Osteocyte (in vitro differentiated cells): Measurements from ENCODE around the gene CDKN2B. TPM values are rescaled to one million over a fixed set of nuclear protein-coding genes. Genes with fewer than 3 reads are reported as not detected.

Experiments
- DNase-seq: peaks from one replicate; pipeline ENCODE4 v3.0.0; 2021; ENCODE audit warnings: mixed read lengths; ENCODE audit not compliant: unreplicated experiment; ENCODE audit errors: extremely low spot score
- H3K27ac Mint-ChIP-seq: one replicate; pipeline ENCODE4 v1.8.0; 2021; ENCODE audit warnings: mild to moderate bottlenecking, mixed read lengths; ENCODE audit not compliant: unreplicated experiment
- H3K27me3 Mint-ChIP-seq: one replicate; pipeline ENCODE4 v1.8.0; 2021; ENCODE audit warnings: mixed read lengths; ENCODE audit not compliant: unreplicated experiment
- H3K36me3 Mint-ChIP-seq: one replicate; pipeline ENCODE4 v1.8.0; 2021; ENCODE audit warnings: mixed read lengths; ENCODE audit not compliant: unreplicated experiment
- H3K4me1 Mint-ChIP-seq: one replicate; pipeline ENCODE4 v1.8.0; 2021; ENCODE audit warnings: mixed read lengths; ENCODE audit not compliant: unreplicated experiment
- H3K4me3 Mint-ChIP-seq: one replicate; pipeline ENCODE4 v1.8.0; 2021; ENCODE audit warnings: mild to moderate bottlenecking, moderate library complexity, mixed read lengths; ENCODE audit not compliant: unreplicated experiment
- H3K9me3 Mint-ChIP-seq: one replicate; pipeline ENCODE4 v1.8.0; 2021; ENCODE audit warnings: mixed read lengths; ENCODE audit not compliant: unreplicated experiment
- CTCF ChIP-seq: fragments of 200-600 bp; sonication (generic); IDR thresholded peaks from 2 replicates; pipeline ENCODE4 v1.5.0; 2021; ENCODE audit warnings: antibody characterized with exemption, mild to moderate bottlenecking, moderate library complexity
- total RNA-seq: library from RNA; stranded (reverse); gene quantifications from 2 replicates; pipeline ENCODE4 v1.2.1, GENCODE V29; 2021

The CDKN2B gene
- total RNA-seq, 1 donor from 2014 or later = 22.9 TPM

DNA sequence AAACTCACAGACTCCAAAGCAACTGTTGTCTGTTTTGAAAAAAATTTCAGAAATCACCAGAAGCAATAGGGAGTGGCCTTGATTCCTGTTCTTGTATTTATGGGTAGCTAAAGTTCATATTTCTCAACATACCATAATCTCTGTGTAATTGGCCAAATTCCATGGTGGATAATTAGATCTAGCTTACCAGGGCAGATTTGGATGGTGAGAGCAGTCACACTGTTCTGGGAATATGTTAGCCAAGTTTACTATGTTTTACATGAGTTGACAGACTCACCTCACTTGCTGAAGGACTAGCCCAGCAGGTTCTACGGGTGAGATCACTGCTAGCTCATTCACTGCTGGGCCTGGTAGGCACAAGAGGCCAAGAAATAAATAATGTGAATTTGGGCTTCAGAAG lies 32.7 kb upstream of the CDKN2B start:
- Mint-ChIP-seq H3K4me1 (peaks cover 30% of the 10 kb centered on the region), H3K4me3 (no peak overlapping the region), H3K36me3 (no peaks in the 10 kb centered on the region), H3K27me3 (no peaks in the 10 kb centered on the region), H3K9me3 (no peaks in the 10 kb centered on the region), H3K27ac (peak overlapping the region; percentile 77)
- DNase-seq = no peak
- TF ChIP-seq CTCF = no peak

DNA sequence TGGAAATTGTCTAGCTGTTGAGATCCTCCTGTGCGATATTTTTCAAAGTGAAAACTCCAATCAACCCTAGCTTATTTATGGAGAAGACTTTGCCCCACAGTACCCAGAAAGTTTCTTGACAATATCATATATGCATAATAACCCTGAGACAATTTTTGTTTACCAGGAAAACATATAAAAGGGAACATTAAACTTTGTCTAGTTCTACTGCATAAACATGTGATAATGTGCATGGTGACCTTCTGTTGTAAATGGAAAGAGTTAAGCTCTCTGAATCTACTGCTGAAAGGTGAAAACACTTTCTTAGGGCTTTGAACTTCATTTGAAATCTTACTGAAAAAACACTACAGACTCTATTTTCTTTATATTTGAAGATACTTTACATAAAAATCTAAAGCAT lies 32.2 kb upstream of the CDKN2B start:
- no peaks in the 10 kb centered on the region for H3K36me3 Mint-ChIP-seq
- H3K27ac Mint-ChIP-seq = peak overlapping the region; percentile 77
- H3K9me3 Mint-ChIP-seq = no peaks in the 10 kb centered on the region
- DNase-seq = no peak
- no peak overlapping the region for H3K4me3 Mint-ChIP-seq
- H3K27me3 Mint-ChIP-seq = no peaks in the 10 kb centered on the region
- peaks cover 30% of the 10 kb centered on the region for H3K4me1 Mint-ChIP-seq
- TF ChIP-seq CTCF = no peak

- TF ChIP-seq CTCF = no peak
- Mint-ChIP-seq H3K27me3 (no peaks in the 10 kb centered on the region), H3K9me3 (no peaks in the 10 kb centered on the region), H3K27ac (peak overlapping the region; percentile 77), H3K36me3 (no peaks in the 10 kb centered on the region), H3K4me3 (no peak overlapping the region), H3K4me1 (peaks cover 30% of the 10 kb centered on the region)
- no peak for DNase-seq
These were observed 31.7 kb upstream of the CDKN2B start for GRCh38 chr9:22040760-22041159.

DNA sequence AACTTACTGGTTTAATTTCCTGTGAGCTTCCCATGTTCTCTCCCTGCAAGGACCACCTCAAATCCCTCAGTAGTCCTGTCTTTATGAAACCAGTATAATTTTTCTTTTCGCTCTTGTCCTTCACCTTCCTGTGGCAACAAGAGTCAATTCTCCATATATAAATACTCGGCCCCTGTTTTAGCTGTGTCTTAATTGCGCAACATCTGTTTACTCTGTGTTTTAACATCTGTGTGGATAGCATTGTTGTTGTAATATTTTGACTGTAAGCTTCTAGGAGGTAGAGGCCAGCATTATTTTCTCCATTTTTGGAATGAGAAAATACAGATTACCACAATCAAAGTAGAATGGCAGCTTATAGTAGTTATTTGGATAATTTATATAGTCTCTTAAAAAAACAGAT lies 30.2 kb upstream of the CDKN2B start:
- H3K27ac Mint-ChIP-seq = no peak overlapping the region
- H3K9me3 Mint-ChIP-seq = no peaks in the 10 kb centered on the region
- peaks cover 25% of the 10 kb centered on the region for H3K4me1 Mint-ChIP-seq
- no peak overlapping the region for H3K4me3 Mint-ChIP-seq
- H3K36me3 Mint-ChIP-seq = peaks cover 2% of the 10 kb centered on the region
- no peaks in the 10 kb centered on the region for H3K27me3 Mint-ChIP-seq
- TF ChIP-seq CTCF = no peak
- DNase-seq = no peak

GRCh38 chr9:22037954-22038690 lies 29.0 kb upstream of the CDKN2B start:
- Mint-ChIP-seq H3K9me3 (no peaks in the 10 kb centered on the region), H3K4me3 (no peak overlapping the region), H3K36me3 (peaks cover 2% of the 10 kb centered on the region), H3K27ac (no peak overlapping the region), H3K4me1 (peaks cover 22% of the 10 kb centered on the region), H3K27me3 (no peaks in the 10 kb centered on the region)
- DNase-seq = no peak
- peak; percentile 69 for TF ChIP-seq CTCF
